ENCODE data around the gene GJB5. TPM values are rescaled to one million over a fixed set of nuclear protein-coding genes. Genes with fewer than 3 reads are reported as not detected.

Gene GJB5
- total and polyA plus RNA-seq, 9 of the 15 experiments (the other 6 are each of a cell fraction or from before 2014, with no cell fraction given): 0.04 TPM; not detected in 8

GRCh38 chr1:34779526-34779925 lies 24.7 kb downstream of the GJB5 start:
- in situ Hi-C loops (cut with MboI) (no loop called here), intact Hi-C loops (cut with micrococcal nuclease) (no loop called here)
- WGBS (ENCODE audit: insufficient coverage, low coverage, missing lambda C conversion rate): 0% methylated on average over 5 of the region's 5 CpGs
- 0 out of 2 replicates have a peak, but pooled peaks cover 3% of the 10 kb centered on the region for H4K20me1 ChIP-seq (replicated peaks; ENCODE audit: control insufficient read depth, insufficient read depth, low read length)
- no peak overlapping the region for H3K4me3 ChIP-seq
- no peaks in the 10 kb centered on the region for H3K79me2 ChIP-seq (ENCODE audit: control insufficient read depth, insufficient read depth, low read length)
- no peak overlapping the region for H3K4me2 ChIP-seq (ENCODE audit: insufficient read depth, low read length)
- no peaks in the 10 kb centered on the region for H3K36me3 ChIP-seq (ENCODE audit: control insufficient read depth, insufficient read depth, low read length)
- no peak for DNase-seq (ENCODE audit: extremely low read depth in 1 of 4, low spot score in 3 of 4)
- H2AFZ ChIP-seq (ENCODE audit: low read depth, low read length): no peak overlapping the region
- H3K9ac ChIP-seq (ENCODE audit: insufficient read depth in 1 of 2, low read depth in 2 of 2, low read length in 2 of 2): no peak overlapping the region
- H3K27ac ChIP-seq (ENCODE audit: extremely low read depth, low read depth, low read length): no peak overlapping the region
- no TSS peak for BruUV-seq (replicated peaks)
- TF ChIP-seq, protein P1, sequence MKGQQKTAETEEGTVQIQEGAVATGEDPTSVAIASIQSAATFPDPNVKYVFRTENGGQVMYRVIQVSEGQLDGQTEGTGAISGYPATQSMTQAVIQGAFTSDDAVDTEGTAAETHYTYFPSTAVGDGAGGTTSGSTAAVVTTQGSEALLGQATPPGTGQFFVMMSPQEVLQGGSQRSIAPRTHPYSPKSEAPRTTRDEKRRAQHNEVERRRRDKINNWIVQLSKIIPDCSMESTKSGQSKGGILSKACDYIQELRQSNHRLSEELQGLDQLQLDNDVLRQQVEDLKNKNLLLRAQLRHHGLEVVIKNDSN (CRISPR knock-in tag; IDR thresholded peaks at IDR 0.05): no peak
- TF ChIP-seq MAFF (IDR thresholded peaks at IDR 0.05; ENCODE audit: low read length): no peak
- no peak for TF ChIP-seq JUND (IDR thresholded peaks at IDR 0.05; ENCODE audit: borderline replicate concordance, low read depth, low read length)
- TF ChIP-seq JUND (tag; IDR thresholded peaks at IDR 0.05; ENCODE audit: borderline replicate concordance, low read depth, low read length): no peak
- TF ChIP-seq CBFA2T2 (conservative IDR thresholded peaks at IDR 0.05): no peak
- TF ChIP-seq NR3C1 (CRISPR knock-in tag; IDR thresholded peaks at IDR 0.05): no peak
- no peak for TF ChIP-seq POLR2B (IDR thresholded peaks at IDR 0.05; ENCODE audit: low read depth, partially characterized antibody)
- no peak for TF ChIP-seq EP300 (IDR thresholded peaks at IDR 0.05; ENCODE audit: low read length)
- TF ChIP-seq EP400 (IDR thresholded peaks at IDR 0.05): no peak
- no peak for TF ChIP-seq DIDO1 (tag; IDR thresholded peaks at IDR 0.05; ENCODE audit: low read depth)
- TF ChIP-seq POLR2AphosphoS5 (IDR thresholded peaks at IDR 0.05; ENCODE audit: control insufficient read depth, insufficient read depth, low read depth, low read length): no peak
- TF ChIP-seq, protein P2, sequence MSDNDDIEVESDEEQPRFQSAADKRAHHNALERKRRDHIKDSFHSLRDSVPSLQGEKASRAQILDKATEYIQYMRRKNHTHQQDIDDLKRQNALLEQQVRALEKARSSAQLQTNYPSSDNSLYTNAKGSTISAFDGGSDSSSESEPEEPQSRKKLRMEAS (CRISPR knock-in tag; IDR thresholded peaks at IDR 0.05): no peak
- TF ChIP-seq SUPT5H (IDR thresholded peaks at IDR 0.05): no peak
- peaks cover 49 to 74% of the 10 kb centered on the region in 2 experiments for H3K27me3 ChIP-seq (ENCODE audit: control insufficient read depth in 2 of 2, insufficient read depth in 2 of 2, low read length in 2 of 2)
- ChIA-PET POLR2A (no interaction called here), CTCF (ENCODE audit: low intra/inter-chr PET ratio) (interaction anchor here (0.9 kb wide), 1 partner anchor 86 kb away, joined by 4 read pairs; no protein-coding TSS in a partner anchor)
- no peaks in the 10 kb centered on the region for H3K9me1 ChIP-seq (ENCODE audit: control insufficient read depth, insufficient read depth, low read length)
- no peak for FAIRE-seq
- peaks cover 0 to 11% of the 10 kb centered on the region in 2 experiments; a peak in 1 of 5 replicates for H3K4me1 ChIP-seq (replicated peaks in 1 of 2; ENCODE audit: control insufficient read depth in 2 of 2, insufficient read depth in 2 of 2, low read length in 2 of 2)
- no peaks in the 10 kb centered on the region for H3K9me3 ChIP-seq (replicated peaks; ENCODE audit: control insufficient read depth, insufficient read depth, low read depth, low read length)
- ATAC-seq: no peak

Measured in K562 (cell line).